HG03064 (cell line): ENCODE data around the gene CIDEC.
"Not testable (repeated sequence)": the region's sequence is repeated elsewhere in the genome, so short reads cannot be mapped to it uniquely, and the experiment has no call there.

Source experiments
- ATAC-seq: cut with Tn5 transposase; IDR thresholded peaks from one replicate; pipeline ENCODE4 v1.9.1; 2021; ENCODE audit warnings: low read depth; ENCODE audit not compliant: unreplicated experiment

CIDEC gene

DNA sequence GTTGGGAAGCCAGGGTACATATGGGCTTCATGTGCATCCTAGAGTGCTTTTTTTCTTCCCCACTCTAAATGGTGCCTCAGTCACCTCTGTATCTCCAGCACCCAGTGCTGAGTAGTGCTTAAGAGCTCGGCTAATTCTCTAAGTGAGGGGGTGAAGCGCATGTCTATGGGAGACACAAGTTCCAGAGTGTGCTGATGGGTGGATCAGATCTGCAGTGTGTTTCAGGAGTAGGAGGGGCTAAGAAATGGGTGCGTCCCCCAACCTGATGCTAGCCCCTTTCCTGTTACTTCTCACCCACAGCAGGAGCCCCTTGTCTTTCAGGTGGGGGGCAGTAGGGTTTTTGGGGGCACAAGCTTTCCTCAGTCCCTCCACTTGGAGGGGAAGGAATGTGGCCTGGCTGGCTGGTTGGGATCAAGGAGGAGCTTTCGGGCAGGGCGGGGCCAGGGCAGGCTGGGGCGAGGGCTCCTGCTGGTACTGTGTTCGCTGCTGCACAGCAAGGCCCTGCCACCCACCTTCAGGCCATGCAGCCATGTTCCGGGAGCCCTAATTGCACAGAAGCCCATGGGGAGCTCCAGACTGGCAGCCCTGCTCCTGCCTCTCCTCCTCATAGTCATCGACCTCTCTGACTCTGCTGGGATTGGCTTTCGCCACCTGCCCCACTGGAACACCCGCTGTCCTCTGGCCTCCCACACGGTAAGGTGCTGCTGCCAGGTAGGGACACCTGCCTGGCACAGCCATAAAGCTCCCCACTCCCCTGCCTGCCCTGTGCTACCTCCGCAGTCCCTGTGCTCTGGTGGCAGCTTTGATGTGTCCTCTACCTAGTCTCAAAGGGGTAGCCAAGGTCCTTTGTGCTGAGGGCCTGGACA is 22.6 kb upstream of the CIDEC start, which contains the start of gene IL17RE:
TSS of gene IL17RE (plus strand) at position 477 of the 866 bp plus-strand sequence. CDS start at position 562, 85 bp downstream.
- ATAC-seq: no peak

DNA sequence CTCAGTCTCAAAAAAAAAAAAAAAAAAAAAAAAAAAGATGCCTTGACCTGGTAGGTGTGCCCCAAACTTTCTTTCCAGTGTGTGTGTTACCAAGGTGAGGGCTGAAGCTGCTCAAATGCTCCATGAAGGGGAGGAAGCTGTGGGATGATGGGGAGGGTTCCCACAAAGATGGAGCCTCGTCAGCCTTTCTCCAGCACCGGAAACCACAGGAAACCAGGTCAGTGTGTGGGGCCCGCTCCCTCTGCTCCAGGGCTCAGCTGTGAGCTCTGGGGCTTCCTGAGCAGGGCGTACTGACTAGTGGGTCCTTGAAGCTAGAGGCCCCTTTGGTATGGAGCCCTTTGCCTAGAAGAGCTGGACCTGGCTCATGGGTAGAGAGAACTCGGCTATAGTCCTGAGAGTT is 21.9 kb upstream of the CIDEC start:
- ATAC-seq: no peak

DNA sequence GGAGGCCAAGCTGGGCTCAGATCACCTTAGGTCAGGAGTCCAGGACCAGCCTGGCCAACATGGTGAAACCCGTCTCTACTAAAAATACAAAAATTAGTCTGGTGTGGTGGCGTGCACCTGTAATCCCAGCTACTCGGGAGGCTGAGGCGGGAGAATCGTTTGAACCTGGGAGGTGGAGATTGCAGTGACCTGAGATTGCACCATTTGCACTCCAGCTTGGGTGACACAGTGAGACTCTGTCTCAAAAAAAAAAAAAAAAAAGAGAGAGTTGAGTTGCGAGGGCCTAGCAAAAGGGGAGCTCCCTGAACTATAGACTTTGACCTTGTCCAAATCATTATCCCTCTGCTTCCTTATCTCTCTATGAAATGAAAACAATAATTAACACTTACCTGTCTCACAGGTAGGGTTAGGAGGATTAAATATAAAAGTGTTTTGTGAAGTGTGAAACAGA is 20.9 kb upstream of the CIDEC start:
- ATAC-seq: not testable (repeated sequence)

DNA sequence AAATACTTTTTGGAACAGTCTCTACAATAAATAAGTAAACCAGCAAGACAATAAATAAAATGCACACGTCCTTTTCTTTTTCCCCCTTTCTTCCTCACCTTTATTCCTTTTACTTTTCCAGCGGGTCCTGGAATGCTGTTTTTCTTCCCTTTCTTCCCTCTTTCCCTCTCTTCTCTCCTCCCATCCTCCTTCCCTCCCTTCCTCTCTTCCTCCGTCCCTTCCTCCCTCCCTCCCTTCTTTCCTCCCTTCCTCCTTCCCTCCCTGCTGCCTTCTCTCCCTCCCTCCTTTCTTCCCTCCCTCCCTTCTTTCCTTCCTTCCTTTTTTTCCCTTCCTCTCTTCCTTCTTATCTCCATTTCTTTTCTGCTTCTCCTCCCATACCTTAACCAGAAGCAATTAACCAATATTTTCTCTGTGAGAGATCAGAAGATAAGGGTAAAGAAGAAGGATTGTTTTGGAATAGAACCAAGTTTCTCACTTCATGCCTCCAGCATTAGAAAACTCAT is 19.3 kb upstream of the CIDEC start:
- ATAC-seq: no peak

DNA sequence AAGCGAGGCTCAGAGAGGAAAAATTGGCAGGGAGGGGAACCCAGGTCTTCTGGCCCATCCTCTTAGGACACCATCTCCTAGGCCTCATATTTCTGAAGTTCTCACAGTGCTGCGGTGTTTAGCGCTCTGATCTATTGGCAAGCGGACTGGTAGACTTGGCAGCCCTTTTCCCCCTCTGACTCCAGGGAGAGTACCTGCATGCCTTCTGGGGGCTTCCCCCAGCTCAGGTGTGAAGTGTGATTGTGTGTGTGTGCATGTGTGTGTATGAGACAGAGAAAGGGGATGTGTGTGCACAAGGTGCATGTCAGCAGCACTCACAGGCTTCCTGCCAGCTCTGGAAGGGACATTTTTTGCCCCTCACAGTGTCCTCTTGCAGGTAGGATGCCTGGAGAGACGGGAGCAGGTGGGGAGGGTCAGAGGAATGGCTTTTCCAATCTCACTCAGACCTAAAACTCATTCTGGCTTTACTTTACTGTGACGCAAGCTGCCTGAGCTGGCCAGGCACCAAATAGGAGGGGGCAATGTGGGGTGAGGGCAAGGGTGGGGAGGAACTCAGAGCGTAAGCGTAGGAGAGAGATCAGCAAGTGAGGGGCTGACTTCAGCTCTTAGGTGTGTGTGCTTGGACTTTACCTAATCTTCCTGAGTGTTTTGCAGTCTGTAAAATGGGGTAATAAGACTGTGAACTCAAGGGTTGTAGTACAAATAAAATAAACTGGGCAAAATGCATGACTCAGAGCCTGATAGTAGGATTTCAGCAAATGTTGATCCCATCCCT is 18.6 kb upstream of the CIDEC start:
- no peak for ATAC-seq

DNA sequence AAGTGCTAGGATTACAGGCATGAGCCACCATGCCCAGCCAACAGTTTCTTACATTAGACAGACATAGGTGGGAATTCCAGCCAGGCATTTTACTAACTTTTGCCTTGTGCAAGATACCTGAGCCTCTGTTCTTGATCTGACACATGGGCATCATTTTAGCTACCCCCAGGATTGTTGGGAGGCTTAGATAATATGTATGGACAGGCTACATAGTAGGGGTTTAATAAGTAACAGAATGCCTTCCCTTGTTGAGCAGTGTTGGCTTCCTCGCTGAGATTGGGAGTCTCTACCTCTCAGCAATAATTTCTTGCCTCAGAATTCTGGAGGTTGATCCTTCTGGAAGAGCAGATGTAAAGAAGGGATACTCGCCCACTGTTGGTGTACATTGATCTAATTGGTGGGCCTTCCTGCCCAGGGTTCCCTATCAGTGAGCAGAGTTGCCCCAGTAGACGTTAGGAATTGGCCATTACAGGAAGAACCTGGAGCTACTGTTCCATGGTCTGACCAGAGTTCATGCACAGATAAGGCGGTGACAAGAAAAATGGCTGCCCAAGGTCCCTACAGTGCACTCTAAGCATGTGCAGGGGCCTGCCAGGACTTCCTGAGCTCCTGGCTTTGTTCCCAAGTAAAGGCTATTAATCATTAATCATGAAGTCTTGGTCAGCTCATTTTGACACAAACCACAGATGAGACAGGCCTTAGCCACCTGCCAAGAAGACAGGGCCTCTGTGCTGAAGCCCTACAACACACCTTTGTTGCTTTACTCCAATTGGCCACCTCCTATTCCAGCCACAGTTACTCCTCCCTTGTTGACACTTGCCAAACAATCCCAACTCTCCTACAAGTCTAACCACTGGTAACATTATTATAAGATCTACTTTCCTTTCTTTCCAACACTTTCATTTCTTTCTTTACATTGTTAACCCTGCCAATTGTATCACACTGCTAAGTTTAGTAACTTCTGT is 17.6 kb upstream of the CIDEC start:
- peak; percentile 53 for ATAC-seq

DNA sequence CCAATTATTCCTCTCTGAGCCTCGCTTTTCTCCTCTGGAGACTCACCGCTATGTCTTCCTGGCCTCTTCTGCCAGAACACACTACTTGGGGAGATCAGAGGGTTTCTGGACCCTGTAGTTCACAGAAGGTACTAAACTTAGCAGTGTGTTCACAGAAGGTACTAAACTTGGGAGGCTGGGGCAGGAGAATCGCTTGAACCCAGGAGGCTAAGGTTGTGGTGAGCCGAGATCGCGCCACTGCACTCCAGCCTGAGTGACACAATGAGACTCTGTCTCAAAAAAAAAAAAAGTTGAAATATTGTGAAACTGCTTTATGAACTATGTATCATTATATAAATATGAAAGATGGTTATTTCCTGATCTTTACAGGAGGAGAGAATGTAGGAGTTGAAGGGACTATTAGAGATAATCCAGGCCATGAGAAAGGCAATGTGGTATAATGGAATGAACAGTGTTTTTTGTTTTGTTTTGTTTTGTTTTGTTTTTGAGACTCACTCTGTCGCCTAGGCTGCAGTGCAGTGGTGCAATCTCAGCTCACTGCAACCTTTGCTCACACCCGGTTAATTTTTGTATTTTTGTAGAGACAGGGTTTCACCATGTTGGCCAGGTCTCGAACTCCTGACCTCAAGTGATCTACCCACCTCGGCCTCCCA is 16.8 kb upstream of the CIDEC start:
- not testable (repeated sequence) for ATAC-seq

DNA sequence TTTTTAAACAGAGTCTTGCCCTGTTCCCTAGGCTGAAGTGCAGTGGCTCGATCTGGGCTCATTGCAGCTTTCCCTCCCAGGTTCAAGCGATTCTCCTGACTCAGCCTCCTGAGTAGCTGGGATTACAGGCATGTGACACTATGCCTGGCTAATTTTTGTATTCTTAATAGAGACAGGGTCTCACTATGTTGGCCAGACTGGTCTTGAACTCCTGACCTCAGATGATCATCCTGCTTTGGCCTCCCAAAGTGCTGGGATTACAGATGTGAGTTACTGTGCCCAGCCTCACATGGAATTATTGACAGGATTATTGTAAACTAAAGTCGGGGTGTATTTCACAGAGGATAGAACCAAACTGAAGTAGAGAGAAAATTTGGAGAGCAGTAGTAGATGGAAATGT is 15.7 kb upstream of the CIDEC start:
- not testable (repeated sequence) for ATAC-seq

DNA sequence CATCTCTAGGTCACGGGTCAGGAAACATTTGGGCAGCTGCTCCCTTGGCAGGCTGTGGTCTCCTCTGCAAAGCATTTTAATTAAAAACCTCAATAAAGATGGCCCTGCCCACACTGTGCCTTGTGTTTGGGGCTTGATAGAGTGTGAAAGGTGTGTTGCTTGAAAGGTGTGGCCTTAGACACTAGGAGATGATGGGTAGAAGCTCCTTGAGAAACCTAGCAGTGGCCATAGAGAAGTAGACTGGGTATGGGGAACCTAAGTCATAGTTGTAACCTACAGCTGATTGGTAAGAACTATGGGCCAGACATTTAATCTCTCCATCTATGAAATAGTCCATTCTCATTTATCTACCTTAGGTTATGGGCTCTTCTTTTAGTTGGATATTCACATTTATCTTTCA is 13.7 kb upstream of the CIDEC start:
- no peak for ATAC-seq

DNA sequence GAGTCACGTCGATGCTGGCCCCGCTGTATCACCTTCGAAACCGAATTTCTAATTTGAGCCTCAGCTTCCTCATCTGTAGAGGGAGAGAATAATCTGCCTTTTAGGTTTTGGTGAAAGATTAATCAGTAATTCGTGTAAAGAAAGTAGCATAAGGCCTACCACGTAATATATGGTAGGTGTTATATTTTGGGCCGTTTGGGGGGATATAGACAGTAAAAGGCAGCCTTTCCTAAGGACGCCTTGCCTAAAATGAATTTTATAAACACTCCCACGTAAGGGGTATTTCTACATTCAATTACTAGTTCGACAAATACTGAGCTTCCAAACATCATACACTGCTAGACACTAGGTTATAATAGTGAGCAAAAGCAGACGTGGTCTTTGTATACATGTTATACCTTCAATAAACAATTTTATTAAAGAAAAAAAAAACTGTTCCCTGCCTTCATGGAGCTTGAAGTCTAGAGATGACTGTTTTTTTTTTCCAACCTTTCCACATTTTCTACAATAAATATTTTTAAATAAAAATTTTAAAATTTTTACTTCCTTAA is 11.1 kb upstream of the CIDEC start:
- no peak for ATAC-seq

DNA sequence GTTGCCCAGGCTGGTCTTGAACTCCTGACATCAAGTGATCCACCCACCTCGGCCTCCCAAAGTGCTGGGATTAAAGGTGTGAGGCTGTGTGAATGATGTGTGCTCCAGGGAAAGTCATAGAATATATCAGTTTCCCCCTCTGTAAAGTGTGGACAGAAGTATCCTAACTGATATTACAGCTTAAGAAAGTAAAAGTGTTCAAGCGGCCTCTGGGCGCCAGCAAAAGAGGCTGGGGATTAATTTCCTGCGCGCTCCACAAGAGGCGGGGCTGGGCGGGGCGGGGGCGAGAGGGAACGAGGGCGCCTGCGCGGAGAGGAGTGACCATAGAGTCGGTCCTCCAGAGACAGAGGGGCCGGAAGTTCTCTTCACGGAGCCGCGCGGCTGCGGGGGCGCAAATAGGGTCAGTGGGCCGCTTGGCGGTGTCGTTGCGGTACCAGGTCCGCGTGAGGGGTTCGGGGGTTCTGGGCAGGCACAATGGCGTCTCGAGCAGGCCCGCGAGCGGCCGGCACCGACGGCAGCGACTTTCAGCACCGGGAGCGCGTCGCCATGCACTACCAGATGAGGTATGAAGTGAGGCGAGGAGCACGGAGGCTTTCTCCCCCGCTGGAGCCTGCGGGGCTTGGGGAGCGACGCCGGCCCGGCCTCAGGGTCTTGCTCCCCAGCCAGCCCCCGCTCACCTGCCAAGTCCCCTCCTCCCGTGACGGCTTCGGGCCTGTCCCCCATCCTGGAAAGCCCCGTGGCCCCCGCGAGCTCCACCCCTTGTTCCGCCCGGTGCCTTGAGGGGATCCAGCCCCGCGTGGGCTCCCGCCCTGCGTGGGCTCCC is 10.4 kb upstream of the CIDEC start, which contains the start of gene JAGN1:
TSS of gene JAGN1 (plus strand) at position 362 of the 823 bp plus-strand sequence. CDS start at position 475, 113 bp downstream.
- ATAC-seq: peak; percentile 58

DNA sequence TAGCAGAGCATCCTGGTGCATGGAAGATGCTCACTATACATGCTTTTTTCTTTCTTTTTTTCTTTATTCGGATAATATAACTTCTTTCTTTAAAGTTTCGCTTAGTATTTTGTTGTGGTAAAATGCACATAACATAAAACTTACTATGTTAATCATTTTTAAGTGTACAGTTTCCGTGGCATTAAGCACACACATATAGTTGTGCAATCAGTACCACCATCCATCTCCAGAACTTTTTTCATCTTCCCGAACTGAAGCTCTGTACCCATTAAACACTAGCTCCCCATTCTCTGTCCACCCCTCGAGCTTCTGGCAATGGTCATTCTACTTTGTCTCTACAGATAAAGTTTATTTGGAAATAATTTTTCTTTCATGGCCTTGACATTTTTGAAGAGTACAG is 9.4 kb upstream of the CIDEC start:
- ATAC-seq: no peak

DNA sequence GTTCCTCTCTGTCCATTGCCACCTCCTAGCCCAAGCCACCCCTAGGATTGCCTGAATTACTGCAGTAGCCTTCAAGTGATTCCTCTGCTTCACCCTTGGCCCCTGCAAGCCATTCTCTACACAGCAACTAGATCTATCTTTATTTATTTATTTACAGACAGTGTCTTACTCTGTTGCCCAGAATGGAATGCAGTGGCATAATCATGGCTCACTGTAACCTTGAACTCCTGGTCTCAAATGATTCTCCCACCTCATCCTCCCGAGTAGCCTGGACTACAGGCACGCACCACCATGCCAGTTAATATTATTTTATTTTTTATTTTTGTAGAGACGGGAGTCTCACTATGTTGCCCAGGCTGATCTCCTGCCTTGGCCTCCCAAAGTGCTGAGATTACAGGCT is 8.5 kb upstream of the CIDEC start:
- ATAC-seq: no peak

DNA sequence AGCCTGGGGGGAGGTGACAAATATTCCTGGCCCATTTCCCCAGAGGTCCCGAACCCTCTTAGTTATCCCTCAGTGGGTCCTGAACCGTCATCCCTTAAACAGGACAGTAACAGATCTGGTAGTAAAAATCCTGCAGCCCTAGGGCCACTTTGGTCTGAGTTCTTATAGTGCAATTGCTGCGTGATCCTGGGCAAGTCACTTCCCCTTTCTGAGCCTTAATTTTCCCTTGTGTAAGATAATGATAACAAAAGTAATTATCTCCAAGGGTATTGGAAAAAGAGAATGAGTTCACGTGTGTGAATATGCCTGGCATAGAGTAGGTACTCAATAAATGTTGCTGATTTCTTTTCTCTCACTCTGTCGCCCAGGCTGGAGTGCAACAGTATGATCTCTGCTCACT is 7.4 kb upstream of the CIDEC start:
- no peak for ATAC-seq

DNA sequence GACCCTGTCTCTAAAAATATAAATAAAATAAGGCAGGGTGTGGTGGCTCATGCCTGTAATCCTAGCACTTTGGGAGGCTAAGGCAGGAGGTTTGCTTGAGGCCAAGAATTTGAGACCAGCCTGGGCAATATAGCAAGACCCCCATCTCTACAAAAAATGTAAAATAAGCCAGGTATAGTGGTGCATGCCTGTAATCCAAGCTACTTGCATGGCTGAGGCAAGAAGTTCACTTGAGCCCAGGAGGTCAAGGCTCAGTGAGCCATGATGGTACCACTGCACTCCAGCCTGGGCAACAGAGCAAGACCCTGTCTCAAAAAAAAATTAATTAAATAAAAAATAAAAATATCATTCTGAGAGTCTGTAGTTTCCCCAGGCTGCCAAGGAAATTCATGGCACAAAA is 6.3 kb upstream of the CIDEC start:
- no peak for ATAC-seq

DNA sequence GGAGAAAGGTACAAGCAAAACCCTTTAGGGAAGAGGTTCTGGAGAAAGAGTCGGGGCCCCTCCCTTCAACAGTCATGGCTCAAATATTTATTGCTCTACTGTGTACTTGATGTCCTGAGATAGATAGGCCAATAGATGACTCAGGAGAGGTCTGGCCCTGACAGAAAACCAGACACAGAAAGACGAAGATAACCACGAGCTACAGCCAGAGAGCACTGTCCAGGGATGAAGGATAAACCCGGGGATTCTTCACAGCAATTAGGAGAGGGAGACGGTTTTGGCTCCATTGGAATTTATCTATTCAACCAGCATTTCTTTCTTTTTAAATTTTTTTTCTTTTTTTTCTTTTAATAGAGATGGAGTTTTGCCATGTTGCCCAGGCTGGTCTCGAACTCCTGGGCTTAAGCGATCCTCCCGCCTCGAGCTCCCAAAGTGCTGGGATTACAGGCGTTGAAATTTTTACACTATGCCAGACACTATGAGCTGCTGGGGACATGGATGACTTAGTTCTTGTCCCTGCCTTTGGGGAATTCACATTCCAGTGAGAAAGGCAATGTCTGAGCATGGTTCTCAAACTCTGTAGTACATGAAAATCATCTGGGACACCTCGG is 4.6 kb upstream of the CIDEC start:
- no peak for ATAC-seq

DNA sequence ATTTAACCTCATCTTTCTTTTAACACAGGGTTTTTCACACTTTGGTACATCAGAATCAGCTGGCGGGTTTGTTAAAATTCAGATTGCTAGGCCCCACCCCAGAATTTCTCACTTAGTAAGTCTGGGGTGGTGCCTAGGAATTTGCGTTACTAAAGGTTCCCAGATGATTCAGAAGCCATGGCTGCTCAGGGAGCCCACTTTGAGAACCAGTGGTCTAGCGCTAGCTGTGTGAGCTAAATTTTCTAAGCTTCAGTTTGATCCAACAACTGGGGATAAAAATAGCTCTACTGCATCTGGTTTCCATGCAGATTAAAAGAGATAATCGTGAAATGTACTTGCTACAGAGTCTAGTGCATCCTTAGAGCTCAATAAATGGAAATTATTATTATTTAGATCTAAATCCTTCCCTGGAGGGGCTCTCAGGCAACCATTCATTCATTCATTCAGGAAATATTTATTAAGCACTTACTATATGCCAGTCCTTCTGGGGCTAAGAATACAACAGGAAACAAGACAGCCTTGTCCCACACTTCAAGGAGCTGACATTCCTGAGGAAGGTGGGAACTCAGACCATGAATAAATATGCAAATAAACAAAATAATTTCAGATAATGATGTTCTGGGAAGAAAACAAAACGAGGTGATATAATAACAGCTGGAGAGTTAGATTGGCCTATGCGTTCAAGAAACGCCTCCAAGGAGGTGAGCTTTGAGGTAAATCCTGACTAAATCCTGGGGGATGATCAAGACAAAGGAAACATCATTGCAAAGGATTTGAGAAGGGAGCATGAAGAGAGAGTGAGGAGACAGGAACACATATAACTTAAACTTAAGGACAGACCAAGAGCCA is 3.9 kb upstream of the CIDEC start:
- no peak for ATAC-seq
